HG02588 (cell line): ENCODE measurements around the gene PKDCC.
"Not testable (repeated sequence)": the region's sequence is repeated elsewhere in the genome, so short reads cannot be mapped to it uniquely, and the experiment has no call there.

Source experiments
- ATAC-seq: cut with Tn5 transposase; IDR thresholded peaks from one replicate; pipeline ENCODE4 v1.9.1; 2021; ENCODE audit warnings: mild to moderate bottlenecking, moderate library complexity; ENCODE audit not compliant: unreplicated experiment

The PKDCC gene

DNA sequence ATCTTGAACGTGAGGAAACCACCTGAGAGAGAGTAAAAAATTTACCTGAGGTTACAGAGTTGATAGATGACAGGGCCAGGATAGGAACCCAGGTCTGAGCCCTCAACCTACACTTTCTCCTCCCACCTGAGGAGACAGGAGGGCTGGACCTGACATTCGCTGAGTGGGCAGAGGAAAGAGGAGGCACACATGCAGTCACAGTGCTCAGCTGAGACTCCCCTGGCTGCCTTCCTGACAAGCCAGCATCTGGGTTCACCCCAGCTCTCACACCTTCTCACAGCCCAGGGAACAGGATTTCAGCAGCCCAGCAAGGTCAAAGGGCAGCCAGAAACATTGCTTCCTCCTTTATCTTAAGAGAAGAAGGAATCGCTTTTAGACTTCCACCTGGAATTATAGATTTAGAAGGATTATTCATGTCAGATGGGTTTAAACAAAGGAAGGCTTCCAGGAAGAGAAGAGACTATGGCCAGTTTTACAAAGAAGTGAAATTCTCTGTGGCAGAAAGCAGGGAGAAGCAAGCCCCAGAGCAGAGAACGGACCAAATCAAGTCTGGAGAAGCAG, 18.1 kb upstream of the PKDCC start:
- ATAC-seq = no peak

- ATAC-seq = no peak
Observed at GRCh38 chr2:42030200-42030759, 17.5 kb upstream of the PKDCC start.

DNA sequence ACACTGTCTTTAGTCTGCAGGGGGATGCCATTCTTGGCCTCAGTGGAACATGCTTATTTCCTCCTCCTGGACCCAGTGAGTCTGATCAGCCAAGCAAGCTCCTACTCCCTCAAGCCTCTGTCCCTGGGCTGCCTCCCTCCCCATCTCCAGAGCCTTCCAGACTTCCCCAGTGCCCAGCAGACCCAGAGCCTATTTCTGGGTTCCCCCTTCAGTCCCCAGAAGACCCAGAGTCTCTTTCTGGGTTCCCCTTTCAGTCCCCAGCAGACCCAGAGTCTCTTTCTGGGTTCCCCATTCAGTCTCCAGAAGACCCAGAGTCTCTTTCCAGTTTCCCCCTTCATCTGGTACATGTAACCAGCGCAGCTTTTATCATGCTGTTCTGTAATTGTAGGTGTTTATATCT, 17.0 kb upstream of the PKDCC start:
- ATAC-seq = no peak

DNA sequence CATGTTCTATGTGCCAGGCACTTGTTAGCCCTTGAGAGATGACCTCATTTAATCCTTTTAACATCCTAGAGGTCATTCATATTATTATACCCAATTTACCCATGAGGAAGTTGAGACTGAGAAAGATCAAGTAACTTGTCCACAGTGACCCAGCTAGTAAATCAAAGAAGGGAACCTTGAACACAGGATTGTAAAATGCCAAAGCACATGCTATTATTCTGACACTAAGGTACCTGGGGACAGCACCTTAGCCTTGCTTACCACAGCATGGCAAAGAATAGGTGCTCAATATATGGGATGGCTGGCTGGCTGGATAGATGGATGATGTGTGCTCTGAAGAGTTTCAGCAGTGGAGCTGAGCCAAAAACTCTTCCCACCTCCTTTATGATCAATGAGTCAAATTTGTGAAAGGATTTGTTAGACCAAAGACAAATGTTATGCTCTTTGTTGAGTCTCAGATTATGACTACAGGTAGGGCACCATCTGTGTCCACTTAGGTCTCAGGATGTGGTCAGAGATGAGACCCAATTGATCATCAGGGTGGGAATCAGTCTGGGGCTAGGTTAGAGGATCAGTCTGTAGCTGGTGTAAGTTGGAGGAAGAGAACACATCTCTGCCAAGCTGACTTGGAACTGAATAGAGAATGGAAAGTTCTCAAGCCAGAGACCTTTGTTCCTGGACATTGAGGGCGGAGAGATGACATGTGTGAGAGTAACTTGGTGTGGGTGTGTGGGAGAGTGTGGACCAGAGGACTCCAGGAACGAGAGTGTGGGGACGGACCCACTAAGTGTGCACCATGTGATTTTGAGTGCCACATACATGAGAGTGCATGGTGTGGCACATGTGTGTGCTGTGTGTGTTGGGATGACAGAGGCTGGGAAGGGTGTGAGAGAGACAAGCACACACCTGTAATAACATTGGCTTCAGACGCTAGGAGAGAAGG, 16.3 kb upstream of the PKDCC start:
- ATAC-seq = no peak

GRCh38 chr2:42032224-42032620, 15.6 kb upstream of the PKDCC start:
- no peak for ATAC-seq

DNA sequence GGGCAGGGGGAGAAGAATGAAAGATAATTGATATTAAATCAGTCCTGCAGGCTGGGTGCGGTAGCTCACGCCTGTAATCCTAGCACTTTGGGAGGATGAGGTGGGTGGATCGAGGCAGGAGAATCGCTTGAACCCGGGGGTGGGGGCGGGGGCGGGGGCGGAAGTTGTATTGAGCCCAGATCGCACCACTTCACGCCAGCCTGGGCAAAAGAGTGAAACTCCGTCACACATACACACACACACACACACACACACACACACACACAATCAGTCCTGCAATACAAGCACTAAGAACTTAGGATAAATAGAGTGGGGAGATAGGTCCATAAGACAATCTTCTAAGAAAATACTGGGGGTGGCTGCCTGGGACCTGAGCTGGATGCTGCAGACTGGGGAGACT, 15.1 kb upstream of the PKDCC start:
- no peak for ATAC-seq

DNA sequence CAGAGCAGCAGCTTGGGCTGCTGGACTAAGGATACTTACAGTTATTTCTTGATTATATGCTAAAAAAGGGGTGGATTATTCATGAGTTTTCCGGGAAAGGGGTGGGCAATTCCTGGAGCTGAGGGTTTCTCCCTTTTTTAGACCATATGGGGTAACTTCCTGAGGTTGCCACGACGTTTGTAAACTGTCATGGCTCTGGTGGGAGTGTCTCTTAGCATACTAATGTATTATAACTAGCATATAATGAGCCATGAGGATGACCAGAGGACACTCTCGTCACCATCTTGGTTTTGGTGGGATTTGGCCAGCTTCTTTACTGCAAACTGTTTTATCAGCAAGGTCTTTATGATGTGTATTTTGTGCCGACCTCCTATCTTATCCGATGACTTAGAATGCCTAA, 13.7 kb upstream of the PKDCC start:
- not testable (repeated sequence) for ATAC-seq

- ATAC-seq = no peak
Observed at GRCh38 chr2:42035241-42035640, 12.6 kb upstream of the PKDCC start.

- no peak for ATAC-seq
Observed at GRCh38 chr2:42036413-42036812, 11.4 kb upstream of the PKDCC start.

GRCh38 chr2:42036940-42037339, 10.9 kb upstream of the PKDCC start:
- no peak for ATAC-seq

GRCh38 chr2:42040643-42041278, 7.1 kb upstream of the PKDCC start:
- ATAC-seq = no peak

GRCh38 chr2:42041377-42042127, 6.3 kb upstream of the PKDCC start:
- no peak for ATAC-seq

DNA sequence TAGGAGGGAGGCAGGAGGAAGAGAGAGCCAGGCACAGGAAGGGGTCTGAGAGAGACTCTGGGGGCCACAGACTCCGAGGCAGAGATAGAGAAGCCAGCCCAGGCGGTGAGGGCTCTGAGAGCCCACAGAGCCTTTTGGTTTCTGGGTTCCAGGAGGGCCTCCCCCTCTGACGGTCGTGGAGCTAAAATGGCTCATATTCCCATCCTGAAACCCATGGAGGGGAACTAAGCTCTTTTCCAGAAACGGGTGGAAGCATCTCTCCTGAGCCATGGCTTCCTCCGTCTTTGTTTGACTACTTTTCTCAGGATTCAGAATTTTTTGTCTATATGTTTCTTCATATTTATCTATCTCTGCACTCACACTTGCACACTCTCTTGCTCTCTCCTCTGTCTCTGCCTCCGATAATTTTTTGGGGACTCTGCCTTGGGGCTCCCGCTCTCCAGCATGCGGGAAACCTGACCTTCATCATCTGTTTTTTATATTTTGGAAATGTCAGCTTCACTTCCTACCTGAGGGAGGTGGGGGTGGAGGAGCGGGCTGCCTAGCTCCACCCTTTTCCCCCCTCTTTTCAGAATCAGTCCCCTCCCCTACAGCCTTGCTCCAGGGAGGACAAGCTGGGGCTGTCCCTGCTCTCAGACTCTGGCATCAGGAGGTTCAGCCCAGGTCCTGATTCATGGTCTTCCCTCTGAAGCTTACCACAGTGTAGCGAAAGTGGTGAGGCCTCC, 5.0 kb upstream of the PKDCC start:
- ATAC-seq = no peak

GRCh38 chr2:42043789-42044394, 3.9 kb upstream of the PKDCC start:
- ATAC-seq = no peak

DNA sequence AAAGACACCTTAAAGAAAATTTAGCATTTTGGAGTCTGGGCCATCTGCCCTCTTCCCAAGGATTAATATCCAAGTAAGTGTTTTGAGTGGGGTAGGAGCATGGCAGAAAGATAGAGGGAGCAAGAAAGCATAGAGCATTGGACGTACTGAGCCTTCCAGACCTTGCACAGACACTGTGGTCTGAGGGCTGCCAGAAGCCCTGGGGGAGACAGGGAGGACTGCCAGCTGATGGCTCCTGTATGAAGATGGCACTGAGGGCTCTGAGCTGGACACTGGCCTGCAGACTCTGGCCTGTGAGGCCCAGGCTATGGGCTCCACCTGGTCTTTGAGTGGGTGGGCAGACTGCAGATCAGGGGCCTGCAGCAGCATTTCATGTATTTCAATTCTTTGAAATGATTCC, 2.9 kb upstream of the PKDCC start:
- ATAC-seq = no peak

DNA sequence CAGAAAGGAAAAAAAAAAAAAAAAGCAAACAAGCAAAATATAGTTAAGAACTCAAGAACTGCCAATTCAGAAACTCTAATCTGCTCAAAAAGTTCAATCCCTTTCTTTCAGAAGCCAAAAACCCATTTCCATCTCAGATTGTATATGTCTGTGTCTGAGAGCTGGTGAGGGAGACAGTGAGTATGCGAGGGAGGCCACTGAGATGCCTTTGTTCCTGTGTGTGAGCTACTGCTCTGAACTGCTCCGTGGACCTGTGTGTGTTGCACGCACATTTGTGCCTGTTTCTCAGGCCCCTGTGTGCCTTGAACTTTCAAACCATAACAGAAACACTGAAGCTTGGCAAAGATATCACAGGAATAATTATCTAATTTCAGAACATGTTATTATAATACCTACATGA, 2.5 kb upstream of the PKDCC start:
- ATAC-seq = no peak

- ATAC-seq = no peak
Observed at GRCh38 chr2:42045848-42046748, 1.7 kb upstream of the PKDCC start.

- no peak for ATAC-seq
Observed at GRCh38 chr2:42046819-42047487, 868 bp upstream of the PKDCC start.
